H54 (cell line): ENCODE measurements around the gene DNASE1L3.

Source experiments
- DNase-seq: peaks from one replicate; pipeline ENCODE4 v3.0.0; 2011; ENCODE audit warnings: low spot score, mixed read lengths; ENCODE audit not compliant: insufficient read length
- FAIRE-seq: peaks from 3 replicates; lab custom pipeline; 2011; peaks lifted over from hg19 to GRCh38; lab: Jason Lieb, UNC
- POLR2A ChIP-seq: IDR thresholded peaks from 2 replicates; pipeline ENCODE4 v1.6.1; 2011; ENCODE audit warnings: low read depth, mild to moderate bottlenecking, low read length

The DNASE1L3 gene

DNA sequence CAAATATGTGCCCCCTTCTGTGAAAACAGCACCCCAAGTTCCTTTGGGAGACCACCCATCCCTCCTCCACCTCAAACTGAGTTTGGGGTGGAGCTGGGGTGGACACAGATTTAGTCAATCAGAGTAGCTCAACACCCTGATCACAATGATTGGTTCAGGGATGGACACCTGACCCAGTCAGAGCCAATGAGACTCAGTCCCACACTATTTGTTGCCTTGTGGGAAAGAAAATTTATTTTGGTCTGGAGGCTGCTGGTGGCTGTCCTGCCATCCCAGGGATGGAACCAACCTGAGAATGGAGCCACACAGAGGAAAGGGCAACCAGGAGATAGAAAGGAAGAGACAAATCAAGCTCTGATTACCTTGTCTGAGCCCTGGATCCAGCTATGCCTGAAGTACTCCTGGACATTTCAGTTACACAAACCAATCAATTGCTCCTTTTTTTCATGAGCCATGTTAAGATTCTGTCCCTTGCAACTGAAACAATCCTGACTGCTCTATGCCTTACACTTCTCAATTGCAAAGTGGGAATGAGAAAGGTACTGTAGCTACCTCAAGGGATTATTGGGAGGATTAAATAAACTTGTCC lies 10.6 kb downstream of the DNASE1L3 start:
- FAIRE-seq, result no peak
- TF ChIP-seq POLR2A, result no peak
- DNase-seq, result no peak

DNA sequence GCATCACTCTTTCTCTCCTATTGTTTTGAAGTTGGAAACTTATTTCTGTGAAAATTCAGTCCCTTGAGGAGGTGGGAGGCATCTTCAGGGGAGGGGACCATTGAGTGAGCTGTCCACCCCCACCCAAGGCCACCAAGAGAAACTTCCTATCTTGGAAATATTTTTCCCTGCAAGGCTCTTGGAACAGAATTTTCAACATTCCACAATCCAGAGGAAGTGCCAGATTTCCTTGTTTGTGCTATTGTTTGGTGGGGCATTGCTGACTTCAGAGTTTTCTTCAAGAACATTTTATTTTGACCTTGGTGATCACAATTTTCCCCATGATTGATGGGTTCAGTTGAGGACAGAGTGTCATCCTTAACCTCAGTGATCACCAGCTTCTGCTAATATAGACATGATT lies 12.0 kb downstream of the DNASE1L3 start:
- FAIRE-seq, result no peak
- TF ChIP-seq POLR2A, result no peak

DNA sequence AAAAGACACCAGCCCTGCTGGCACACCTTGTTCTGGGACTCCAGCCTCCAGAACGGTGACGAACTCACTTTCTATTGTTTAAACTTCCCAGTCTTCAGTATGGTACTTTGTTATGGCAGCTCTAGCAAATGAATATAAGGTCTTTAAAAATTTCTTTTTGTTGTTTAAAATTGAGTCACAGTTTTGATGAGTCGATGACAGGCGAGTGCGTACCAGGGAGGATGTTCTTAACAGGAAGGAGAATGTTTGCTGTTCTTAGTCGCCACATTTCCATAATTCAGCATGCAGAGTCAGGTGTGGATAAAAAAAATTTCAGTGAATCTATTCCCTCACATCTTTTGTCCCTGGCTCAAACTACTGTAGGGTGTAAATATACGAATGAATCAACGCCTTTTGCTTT lies 12.4 kb downstream of the DNASE1L3 start:
- FAIRE-seq, result no peak
- no peak for TF ChIP-seq POLR2A
- DNase-seq, result no peak

More for the DNA sequence above, 12.0 kb downstream of the DNASE1L3 start:
- no peak for DNase-seq

DNA sequence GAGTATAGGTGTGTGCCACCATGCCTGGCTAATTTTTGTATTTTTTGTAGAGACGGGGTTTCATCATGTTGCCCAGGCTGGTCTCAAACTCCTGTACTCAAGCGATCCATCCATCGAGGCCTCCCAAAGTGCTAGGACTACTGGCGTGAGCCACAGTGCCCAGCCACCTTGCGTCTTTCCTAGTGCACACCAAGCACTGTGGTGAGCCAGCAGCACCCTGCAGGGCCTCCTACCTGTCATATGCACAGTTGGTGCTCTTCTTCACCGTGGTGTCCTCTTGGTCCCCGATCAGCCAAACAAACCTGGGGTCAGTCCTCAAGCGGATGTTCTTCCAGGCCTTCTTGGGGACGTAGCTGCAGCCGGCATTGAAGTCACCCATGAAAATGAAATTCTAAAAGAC lies 13.2 kb downstream of the DNASE1L3 start:
- DNase-seq (no peak), FAIRE-seq (no peak)
- TF ChIP-seq POLR2A, result no peak

DNA sequence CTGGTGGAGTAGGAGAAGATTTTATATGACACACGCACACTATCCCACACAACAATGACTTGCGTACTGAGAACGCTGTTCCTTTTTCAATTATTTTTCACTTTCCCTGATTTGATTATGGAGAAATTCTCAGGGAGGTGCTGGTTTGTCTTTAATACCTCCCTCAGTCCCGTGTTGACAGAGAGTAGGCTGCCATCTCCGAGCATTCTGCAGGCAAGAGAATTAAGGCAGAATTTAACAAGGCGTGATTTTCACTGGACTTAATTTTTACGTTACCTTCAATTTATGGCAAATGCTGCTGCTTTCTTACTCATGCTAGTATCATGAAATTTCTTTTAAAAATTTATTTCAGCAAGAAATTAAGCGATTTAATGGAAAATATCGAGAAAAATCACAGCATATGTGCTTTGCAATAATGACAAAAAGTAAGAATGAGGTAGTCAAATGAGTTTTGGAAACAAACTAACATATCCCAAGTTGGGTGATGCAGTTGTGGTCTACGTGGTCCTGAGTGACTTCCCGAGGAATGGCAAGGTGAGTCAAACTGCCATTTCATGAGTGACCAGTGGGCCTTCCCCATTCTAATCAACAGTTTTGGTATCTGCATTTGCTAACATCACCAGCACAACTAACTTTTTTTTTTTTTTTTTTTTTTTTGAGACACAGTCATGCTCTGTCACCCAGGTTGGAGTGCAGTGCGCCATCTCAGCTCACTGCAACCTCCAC lies 16.9 kb downstream of the DNASE1L3 start:
- FAIRE-seq (no peak), DNase-seq (no peak)
- no peak for TF ChIP-seq POLR2A

- DNase-seq (no peak), FAIRE-seq (no peak)
- TF ChIP-seq POLR2A, result no peak
Measured at GRCh38 chr3:58192069-58192468, 18.7 kb downstream of the DNASE1L3 start.

- FAIRE-seq (no peak), DNase-seq (no peak)
- no peak for TF ChIP-seq POLR2A
Measured at GRCh38 chr3:58191361-58191991, 19.3 kb downstream of the DNASE1L3 start.

- FAIRE-seq (no peak), DNase-seq (no peak)
- TF ChIP-seq POLR2A, result no peak
Measured at GRCh38 chr3:58190882-58191281, 19.9 kb downstream of the DNASE1L3 start.

DNA sequence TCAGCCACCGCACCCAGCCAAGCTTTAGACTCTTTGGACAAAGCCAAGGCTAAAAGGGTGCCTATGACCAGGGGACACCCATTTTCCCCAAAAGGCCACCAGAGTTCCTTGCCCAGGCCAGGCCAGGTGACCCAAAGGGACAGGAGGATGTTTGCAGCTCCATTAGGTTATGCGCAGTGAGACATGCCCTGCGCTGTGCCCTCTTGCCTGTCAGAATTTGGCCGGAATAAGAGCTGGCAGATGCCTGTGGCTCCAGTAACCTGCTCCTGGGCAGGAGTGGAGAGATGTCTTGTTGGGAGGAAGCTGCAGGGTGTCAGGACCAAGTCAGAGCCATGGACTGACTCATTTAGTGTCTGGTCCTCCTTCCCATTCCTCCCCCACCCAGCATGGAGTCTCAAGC lies 20.5 kb downstream of the DNASE1L3 start:
- DNase-seq (no peak), FAIRE-seq (no peak)
- no peak for TF ChIP-seq POLR2A

DNA sequence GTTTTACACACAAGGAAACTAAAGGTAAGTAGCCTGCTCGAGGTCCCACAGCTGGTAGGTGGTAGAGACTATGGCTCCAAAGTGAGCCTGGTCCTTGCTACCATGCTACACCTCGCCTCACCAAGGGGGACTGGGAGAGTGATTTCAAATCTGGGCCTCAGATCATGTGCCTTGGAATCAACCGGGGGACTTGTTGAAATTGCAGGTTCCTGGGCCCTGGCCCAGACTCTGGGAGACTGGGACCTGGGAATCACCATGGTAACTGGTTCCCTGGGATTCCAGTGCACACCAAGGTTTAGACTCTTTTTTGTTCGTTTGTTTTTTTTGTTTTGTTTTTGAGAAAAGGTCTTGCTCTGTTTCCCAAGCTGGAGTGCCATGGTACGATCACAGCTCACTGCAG lies 21.1 kb downstream of the DNASE1L3 start:
- DNase-seq (no peak), FAIRE-seq (no peak)
- TF ChIP-seq POLR2A, result no peak

GRCh38 chr3:58188921-58189451 lies 21.8 kb downstream of the DNASE1L3 start:
- FAIRE-seq, result no peak
- TF ChIP-seq POLR2A, result no peak
- DNase-seq, result no peak

- no peak for DNase-seq
- no peak for FAIRE-seq
- no peak for TF ChIP-seq POLR2A
Measured at GRCh38 chr3:58188173-58188564, 22.6 kb downstream of the DNASE1L3 start.

GRCh38 chr3:58184982-58185360 lies 25.8 kb downstream of the DNASE1L3 start:
- FAIRE-seq (no peak), DNase-seq (no peak)
- no peak for TF ChIP-seq POLR2A

DNA sequence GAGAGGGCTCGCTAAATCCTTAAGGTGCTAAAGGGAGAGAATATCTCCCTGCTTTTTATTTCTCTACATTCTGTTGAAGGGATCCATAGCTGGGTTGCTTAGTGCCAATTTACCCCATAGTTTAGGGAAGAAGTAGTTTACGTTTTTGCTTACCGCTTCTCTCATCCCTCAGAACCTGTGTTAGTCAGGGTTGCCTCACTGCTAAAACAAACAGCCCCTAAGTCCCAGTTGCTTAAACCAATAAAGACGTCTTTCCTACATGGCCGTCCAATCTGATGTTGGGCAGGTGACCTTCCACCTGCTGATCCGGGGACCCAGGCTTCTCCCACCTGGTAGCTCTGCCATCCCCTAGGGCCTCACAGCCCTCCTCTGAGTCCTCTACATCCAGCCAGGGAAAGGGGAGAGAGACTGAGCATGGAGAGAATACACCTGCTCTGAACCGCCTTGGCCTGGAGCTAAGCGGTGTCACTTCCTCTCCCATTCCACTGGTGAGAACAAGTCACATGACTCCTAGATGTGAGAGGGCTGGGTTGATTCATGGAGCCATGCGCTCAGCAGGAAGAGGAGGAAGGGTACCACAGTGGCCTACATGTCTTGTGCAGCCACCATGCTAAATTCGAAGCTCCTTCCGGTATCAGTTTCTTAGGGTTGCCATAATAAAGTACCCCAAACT lies 26.3 kb downstream of the DNASE1L3 start:
- FAIRE-seq (no peak), DNase-seq (no peak)
- TF ChIP-seq POLR2A, result no peak
